CD4-positive, alpha-beta T cell treated with Interleukin-15 for 4 hours (primary cell): ENCODE results near the gene QSOX2.

Experiments
- DNase-seq: peaks from one replicate; pipeline ENCODE4 v3.0.0-alpha.2; 2020; ENCODE audit warnings: low spot score

Gene QSOX2

GRCh38 chr9:136203408-136204144 lies 42.0 kb downstream of the QSOX2 start:
- DNase-seq: no peak

GRCh38 chr9:136202454-136203407 lies 42.9 kb downstream of the QSOX2 start:
- DNase-seq: no peak

GRCh38 chr9:136201609-136202453 lies 43.8 kb downstream of the QSOX2 start:
- no peak for DNase-seq

GRCh38 chr9:136201174-136201573 lies 44.4 kb downstream of the QSOX2 start:
- no peak for DNase-seq

GRCh38 chr9:136200424-136200823 lies 45.2 kb downstream of the QSOX2 start:
- no peak for DNase-seq

GRCh38 chr9:136199391-136200288 lies 46.0 kb downstream of the QSOX2 start:
- DNase-seq: no peak

- DNase-seq: no peak
These were observed 47.0 kb downstream of the QSOX2 start for GRCh38 chr9:136198605-136199083.

- DNase-seq: no peak
These were observed 47.5 kb downstream of the QSOX2 start for GRCh38 chr9:136197930-136198604.

GRCh38 chr9:136197084-136197875 lies 48.3 kb downstream of the QSOX2 start:
- DNase-seq: no peak

GRCh38 chr9:136196404-136197083 lies 49.1 kb downstream of the QSOX2 start:
- no peak for DNase-seq

- DNase-seq: no peak
These were observed 51.1 kb downstream of the QSOX2 start for GRCh38 chr9:136194540-136194939.

GRCh38 chr9:136193891-136194279 lies 51.7 kb downstream of the QSOX2 start:
- no peak for DNase-seq

GRCh38 chr9:136193127-136193890 lies 52.3 kb downstream of the QSOX2 start:
- DNase-seq: no peak

GRCh38 chr9:136192289-136193126 lies 53.1 kb downstream of the QSOX2 start:
- no peak for DNase-seq

GRCh38 chr9:136191960-136192286 lies 53.7 kb downstream of the QSOX2 start:
- DNase-seq: no peak

- no peak for DNase-seq
These were observed 54.3 kb downstream of the QSOX2 start for GRCh38 chr9:136191099-136191959.
